ENCODE measurements around the gene MAP3K9. TPM values are rescaled to one million over a fixed set of nuclear protein-coding genes. Genes with fewer than 3 reads are reported as not detected.

The MAP3K9 gene
- total and polyA plus RNA-seq, 2 donors (not counting 3 experiments of a cell fraction or from before 2014, with no cell fraction given): 0.06 to 0.11 TPM

- H3K4me1 ChIP-seq (ENCODE audit: control insufficient read depth, extremely low read depth, insufficient read depth, low read length): no peaks in the 10 kb centered on the region
- H2AFZ ChIP-seq (ENCODE audit: low read depth, low read length): no peak overlapping the region
- FAIRE-seq (no peak), DNase-seq (ENCODE audit: low read depth, low spot score) (no peak)
- BruUV-seq (replicated peaks): no TSS peak
- dilution Hi-C loops (cut with MboI; ENCODE audit: extremely low pct_ligation_motif_present, low sequenced_read_pairs) (no loop called here), intact Hi-C loops (cut with micrococcal nuclease) (no loop called here)
- TF ChIP-seq GATA2 (IDR thresholded peaks at IDR 0.05; ENCODE audit: insufficient read depth, insufficient read length, low read depth, low read length) (no peak), EZH2 (IDR thresholded peaks at IDR 0.05; ENCODE audit: borderline replicate concordance, low read depth, low read length, severe bottlenecking) (no peak), POLR2A (IDR thresholded peaks at IDR 0.05; ENCODE audit: low read depth, low read length) (no peak), MAX (IDR thresholded peaks at IDR 0.05; ENCODE audit: insufficient read depth, insufficient read length) (no peak), MYC (IDR thresholded peaks at IDR 0.05; ENCODE audit: low read depth, low read length) (no peak), JUN (IDR thresholded peaks at IDR 0.05; ENCODE audit: borderline replicate concordance, insufficient read depth, insufficient read length, low read depth) (no peak)
- TF ChIP-seq, protein P1, sequence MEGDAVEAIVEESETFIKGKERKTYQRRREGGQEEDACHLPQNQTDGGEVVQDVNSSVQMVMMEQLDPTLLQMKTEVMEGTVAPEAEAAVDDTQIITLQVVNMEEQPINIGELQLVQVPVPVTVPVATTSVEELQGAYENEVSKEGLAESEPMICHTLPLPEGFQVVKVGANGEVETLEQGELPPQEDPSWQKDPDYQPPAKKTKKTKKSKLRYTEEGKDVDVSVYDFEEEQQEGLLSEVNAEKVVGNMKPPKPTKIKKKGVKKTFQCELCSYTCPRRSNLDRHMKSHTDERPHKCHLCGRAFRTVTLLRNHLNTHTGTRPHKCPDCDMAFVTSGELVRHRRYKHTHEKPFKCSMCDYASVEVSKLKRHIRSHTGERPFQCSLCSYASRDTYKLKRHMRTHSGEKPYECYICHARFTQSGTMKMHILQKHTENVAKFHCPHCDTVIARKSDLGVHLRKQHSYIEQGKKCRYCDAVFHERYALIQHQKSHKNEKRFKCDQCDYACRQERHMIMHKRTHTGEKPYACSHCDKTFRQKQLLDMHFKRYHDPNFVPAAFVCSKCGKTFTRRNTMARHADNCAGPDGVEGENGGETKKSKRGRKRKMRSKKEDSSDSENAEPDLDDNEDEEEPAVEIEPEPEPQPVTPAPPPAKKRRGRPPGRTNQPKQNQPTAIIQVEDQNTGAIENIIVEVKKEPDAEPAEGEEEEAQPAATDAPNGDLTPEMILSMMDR (IDR thresholded peaks at IDR 0.05; ENCODE audit: extremely low read depth in 1 of 2, insufficient read depth in 1 of 2, low read depth in 1 of 2, low read length in 2 of 2): no peak
- H4K20me1 ChIP-seq (replicated peaks; ENCODE audit: control insufficient read depth, extremely low read depth, insufficient read depth, low read length): no peaks in the 10 kb centered on the region
- no peaks in the 10 kb centered on the region for H3K36me3 ChIP-seq (ENCODE audit: control insufficient read depth in 2 of 2, extremely low read depth in 1 of 2, insufficient read depth in 2 of 2, low read length in 2 of 2)
- ChIA-PET CTCF (no interaction called here), POLR2A (no interaction called here)
- H3K4me3 ChIP-seq (replicated peaks in 1 of 3; ENCODE audit: insufficient read depth in 1 of 3, low read depth in 1 of 3, low read length in 3 of 3): no peak overlapping the region
- no peaks in the 10 kb centered on the region for H3K27me3 ChIP-seq (ENCODE audit: control insufficient read depth in 2 of 2, insufficient read depth in 2 of 2, low read length in 2 of 2)
- no peaks in the 10 kb centered on the region for H3K9me1 ChIP-seq (replicated peaks; ENCODE audit: control insufficient read depth, extremely low read depth, insufficient read depth, low read length)
- H3K79me2 ChIP-seq (ENCODE audit: control insufficient read depth, insufficient read depth, low read length): no peaks in the 10 kb centered on the region
- no peak overlapping the region for H3K9ac ChIP-seq (replicated peaks; ENCODE audit: extremely low read depth, insufficient read depth, low read length)
- no peaks in the 10 kb centered on the region for H3K9me3 ChIP-seq (replicated peaks; ENCODE audit: control insufficient read depth, insufficient read depth, low read length)
- H3K4me2 ChIP-seq (ENCODE audit: insufficient read depth, low read length): no peak overlapping the region
- H3K27ac ChIP-seq (ENCODE audit: insufficient read depth, low read depth, low read length): no peak overlapping the region
Observed at GRCh38 chr14:70700955-70701585, 108.2 kb downstream of the MAP3K9 start.
